HCT116 (cell line): ENCODE measurements around the gene RAPGEF2. TPM values are rescaled to one million over a fixed set of nuclear protein-coding genes. Genes with fewer than 3 reads are reported as not detected.

Experiments used
- ATAC-seq: fragments of 200-7000 bp; cut with Tn5 transposase; 2 replicates; pipeline ENCODE4 v1.9.1; 2020; ENCODE audit warnings: mild to moderate bottlenecking, moderate library complexity
- BruUV-seq: library from RNA; stranded (reverse); fragments of 400-500 nt; replicated peaks from 2 replicates; lab custom pipeline; 2021; lab: Mats Ljungman, UMichigan
- CTCF ChIA-PET: fragments of 300-600 bp; sonication (Branson Sonifier 250); formaldehyde crosslinking; loops from one replicate; lab custom pipeline; 2021; ENCODE audit warnings: antibody characterized with exemption; lab: Charles Lee
- POLR2A ChIA-PET: fragments of 300-600, 350-600 bp; sonication (Branson Sonifier 250); formaldehyde crosslinking; loops from one replicate; lab custom pipeline; 2021; ENCODE audit warnings: antibody characterized with exemption; lab: Charles Lee
- RAD21 ChIA-PET, 2 experiments: fragments of 300-600 bp; sonication (Branson Sonifier 250); formaldehyde crosslinking; loops; one replicate each; lab custom pipeline; 2023; ENCODE audit warnings: low total read pairs in 2 of 2; ENCODE audit not compliant: uncharacterized antibody in 2 of 2, unreplicated experiment in 2 of 2, low non-redundant PET in 1 of 2; lab: Charles Lee
- DNase-seq: peaks from one replicate; pipeline ENCODE4 v3.0.0-alpha.2; 2010; ENCODE audit warnings: low read depth, low spot score
- H2AFZ ChIP-seq: fragments of 200-600 bp; shearing (Covaris generic), sonication (generic); 2 replicates; pipeline ENCODE4 v1.6.1; 2017; ENCODE audit warnings: low read depth, mixed run types, mixed read lengths, antibody characterized with exemption, low read length; ENCODE audit not compliant: poor library complexity, severe bottlenecking
- H3K27ac ChIP-seq: 2 replicates; pipeline ENCODE4 v1.5.1; 2012; ENCODE audit warnings: low read depth, low read length
- H3K27me3 ChIP-seq: fragments of 200-600 bp; sonication (generic); 2 replicates; pipeline ENCODE4 v1.6.1; 2016; ENCODE audit warnings: mixed run types, low read length, mixed read lengths; ENCODE audit not compliant: insufficient read depth
- H3K36me3 ChIP-seq, 2 experiments: fragments of 200-500 bp in 1 of 2; fragments of 200-600 bp in 1 of 2; sonication (Bioruptor generic) in 1 of 2; sonication (generic) in 1 of 2; 2 replicates each; pipeline versions ENCODE4 v1.5.1 to v1.6.1; 2014 to 2016; ENCODE audit warnings: low read length in 2 of 2, inconsistent platforms in 1 of 2, mixed read lengths in 1 of 2, mixed run types in 1 of 2; ENCODE audit not compliant: insufficient read depth in 2 of 2, control insufficient read depth in 1 of 2
- H3K4me1 ChIP-seq, 2 experiments: fragments of 200-600 bp in 1 of 2; sonication (generic) in 1 of 2; 2 replicates each; pipeline versions ENCODE4 v1.5.1 to v1.6.1; 2012 to 2017; ENCODE audit warnings: low read length in 2 of 2, inconsistent platforms in 1 of 2, mild to moderate bottlenecking in 1 of 2, mixed read lengths in 1 of 2, mixed run types in 1 of 2, moderate library complexity in 1 of 2; ENCODE audit not compliant: insufficient read depth in 2 of 2, control insufficient read depth in 1 of 2
- H3K4me2 ChIP-seq: fragments of 200-600 bp; sonication (generic); 2 replicates; pipeline ENCODE4 v1.6.1; 2017; ENCODE audit warnings: mixed run types, low read length, mixed read lengths
- H3K4me3 ChIP-seq, 2 experiments: fragments of 200-600 bp in 1 of 2; sonication (generic) in 1 of 2; replicated peaks in 1 of 2; 2 replicates each; pipeline ENCODE4 v1.5.1; 2011 to 2016; ENCODE audit warnings: low read length in 2 of 2, control low read depth in 1 of 2, low read depth in 1 of 2, mild to moderate bottlenecking in 1 of 2, mixed read lengths in 1 of 2, mixed run types in 1 of 2
- H3K79me2 ChIP-seq: fragments of 200-600 bp; sonication (generic); 2 replicates; pipeline ENCODE4 v1.6.1; 2017; ENCODE audit warnings: mild to moderate bottlenecking, mixed run types, low read length, moderate library complexity, mixed read lengths; ENCODE audit not compliant: insufficient read depth
- H3K9ac ChIP-seq: fragments of 200-600 bp; sonication (generic); 2 replicates; pipeline ENCODE4 v1.6.1; 2016; ENCODE audit warnings: low read length, mixed read lengths
- H3K9me2 ChIP-seq: fragments of 200-600 bp; sonication (generic), shearing (Covaris generic); 2 replicates; pipeline ENCODE4 v1.6.1; 2017; ENCODE audit warnings: mixed run types, mild to moderate bottlenecking, moderate library complexity; ENCODE audit not compliant: insufficient read depth
- H3K9me3 ChIP-seq, 2 experiments: fragments of 200-500 bp in 1 of 2; fragments of 200-600 bp in 1 of 2; sonication (Bioruptor generic) in 1 of 2; sonication (generic) in 1 of 2; 2 replicates each; pipeline ENCODE4 v1.6.1; 2014 to 2017; ENCODE audit warnings: low read length in 2 of 2, mixed read lengths in 2 of 2, inconsistent platforms in 1 of 2, low read depth in 1 of 2, mild to moderate bottlenecking in 1 of 2, mixed run types in 1 of 2, moderate library complexity in 1 of 2; ENCODE audit not compliant: control insufficient read depth in 1 of 2, insufficient read depth in 1 of 2
- H4K20me1 ChIP-seq: fragments of 200-600 bp; sonication (generic), shearing (Covaris generic); 2 replicates; pipeline ENCODE4 v1.6.1; 2017; ENCODE audit warnings: mixed run types, mild to moderate bottlenecking, moderate library complexity; ENCODE audit not compliant: insufficient read depth
- CEBPB ChIP-seq: IDR thresholded peaks from 2 replicates; pipeline ENCODE4 v1.6.1; 2012; ENCODE audit warnings: low read depth
- CTCF ChIP-seq, 3 experiments: fragments of 200-600 bp in 1 of 3; sonication (generic) in 1 of 3; IDR thresholded peaks in 2 of 3; conservative IDR thresholded peaks in 1 of 3; 2 replicates each; pipeline ENCODE4 v1.5.1; 2012 to 2017; ENCODE audit warnings: low read depth in 2 of 3, low read length in 2 of 3, antibody characterized with exemption in 1 of 3, borderline replicate concordance in 1 of 3, control low read depth in 1 of 3, mild to moderate bottlenecking in 1 of 3, mixed read lengths in 1 of 3, mixed run types in 1 of 3, moderate library complexity in 1 of 3; ENCODE audit not compliant: insufficient read depth in 1 of 3
- ELF1 ChIP-seq: IDR thresholded peaks from 2 replicates; pipeline ENCODE4 v1.6.1; 2012; ENCODE audit warnings: low read depth, borderline replicate concordance
- EZH2 ChIP-seq: fragments of 200-600 bp; sonication (generic); IDR thresholded peaks from 2 replicates; pipeline ENCODE4 v1.6.1; 2017; ENCODE audit warnings: antibody characterized with exemption, mixed run types
- EZH2phosphoT487 ChIP-seq: fragments of 200-600 bp; IDR thresholded peaks from 2 replicates; pipeline ENCODE4 v1.6.1; 2018; ENCODE audit warnings: antibody characterized with exemption, borderline replicate concordance
- JUND ChIP-seq: IDR thresholded peaks from 2 replicates; pipeline ENCODE4 v1.6.1; 2012
- MAX ChIP-seq: IDR thresholded peaks from 2 replicates; pipeline ENCODE4 v1.6.1; 2012
- POLR2A ChIP-seq: IDR thresholded peaks from 2 replicates; pipeline ENCODE4 v1.7.0; 2011; ENCODE audit warnings: borderline replicate concordance; ENCODE audit not compliant: insufficient read depth, insufficient read length; ENCODE audit errors: extremely low read depth
- POLR2AphosphoS5 ChIP-seq: IDR thresholded peaks from 2 replicates; pipeline ENCODE4 v1.6.1; 2011; ENCODE audit warnings: mild to moderate bottlenecking, low read depth, low read length, moderate library complexity
- REST ChIP-seq: IDR thresholded peaks from 2 replicates; pipeline ENCODE4 v1.6.1; 2012; ENCODE audit warnings: low read depth
- SIN3A ChIP-seq: IDR thresholded peaks from 2 replicates; pipeline ENCODE4 v1.6.1; 2012; ENCODE audit warnings: low read depth
- SRF ChIP-seq: IDR thresholded peaks from 2 replicates; pipeline ENCODE4 v1.6.1; 2012; ENCODE audit warnings: low read depth
- YY1 ChIP-seq: IDR thresholded peaks from 2 replicates; pipeline ENCODE4 v1.6.1; 2011; ENCODE audit warnings: low read length, low read depth, moderate library complexity, mild to moderate bottlenecking; ENCODE audit not compliant: insufficient replicate concordance; ENCODE audit errors: extremely low read depth
- ZFX ChIP-seq: fragments of 450-650 bp; IDR thresholded peaks from 2 replicates; pipeline ENCODE4 v1.6.1; 2017
- intact Hi-C: fragments of 100-400 bp; cut with micrococcal nuclease; formaldehyde crosslinking; loops from 2 replicates; pipeline ENCODE4 v1.10.0; 2022
- total RNA-seq: library from RNA; stranded (reverse); gene quantifications from one replicate; pipeline ENCODE4 v1.2.1, GENCODE V29; 2021; ENCODE audit not compliant: unreplicated experiment

RAPGEF2 gene
- total RNA-seq, 1 experiment from 2014 or later, result 21.2 TPM

- H3K27ac ChIP-seq, result no peak overlapping the region
- no TSS peak for BruUV-seq
- ChIA-PET POLR2A (no interaction called here), CTCF (no interaction called here), RAD21 (no interaction called here)
- H3K36me3 ChIP-seq, result no peaks in the 10 kb centered on the region
- intact Hi-C loops, result no loop called here
- H3K9me3 ChIP-seq, result no peaks in the 10 kb centered on the region
- no peak overlapping the region for H2AFZ ChIP-seq
- H3K9ac ChIP-seq, result no peak overlapping the region
- H3K4me3 ChIP-seq, result no peak overlapping the region
- no peaks in the 10 kb centered on the region for H3K27me3 ChIP-seq
- H4K20me1 ChIP-seq, result no peaks in the 10 kb centered on the region
- H3K79me2 ChIP-seq, result no peaks in the 10 kb centered on the region
- H3K4me2 ChIP-seq, result no peak overlapping the region
- H3K9me2 ChIP-seq, result no peaks in the 10 kb centered on the region
- ATAC-seq (no peak), DNase-seq (no peak)
- H3K4me1 ChIP-seq, result peaks cover 0 to 18% of the 10 kb centered on the region in 2 experiments; a peak in 2 of 4 replicates
- TF ChIP-seq EZH2phosphoT487, result no peak
- no peak for TF ChIP-seq ELF1
- no peak for TF ChIP-seq CEBPB
- TF ChIP-seq MAX, result no peak
- TF ChIP-seq YY1, result no peak
- no peak for TF ChIP-seq SIN3A
- no peak for TF ChIP-seq ZFX
- no peak for TF ChIP-seq REST
- no peak for TF ChIP-seq POLR2AphosphoS5
- TF ChIP-seq EZH2, result no peak
- TF ChIP-seq SRF, result no peak
- TF ChIP-seq CTCF (IDR thresholded peaks at IDR 0.05 in 2 of 3, conservative IDR thresholded peaks at IDR 0.05 in 1 of 3; ENCODE audit: borderline replicate concordance in 1 of 3, insufficient read depth in 1 of 3, low read depth in 2 of 3, low read length in 2 of 3), result no peak
- no peak for TF ChIP-seq JUND
- no peak for TF ChIP-seq POLR2A
Observed at GRCh38 chr4:159368320-159368719, 265.4 kb downstream of the RAPGEF2 start.
